Measurements from ENCODE around the gene LMO7.

DNA sequence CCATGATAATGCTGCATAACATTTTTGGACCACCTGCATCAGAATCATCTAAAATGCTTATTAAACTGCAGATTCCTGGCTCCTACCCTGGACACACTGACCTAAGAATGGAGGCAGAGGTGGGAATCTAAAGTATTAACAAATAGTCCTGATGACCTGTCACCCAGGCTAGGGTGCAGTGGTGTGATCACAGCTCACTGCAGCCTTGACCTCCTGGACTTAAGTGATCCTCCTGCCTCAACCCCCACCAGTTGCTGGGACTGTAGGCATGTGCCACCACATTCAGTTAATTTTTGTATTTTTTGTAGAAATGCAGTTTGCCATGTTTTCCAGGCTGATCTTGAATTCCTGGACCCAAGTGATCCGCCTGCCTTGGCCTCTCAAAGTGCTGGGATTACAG is 43.3 kb downstream of the LMO7 start:
- TF ChIP-seq EP300 (IDR thresholded peaks at IDR 0.05; ENCODE audit: borderline replicate concordance in 1 of 2, low read depth in 2 of 2, low read length in 2 of 2) (no peak), MAX (IDR thresholded peaks at IDR 0.05) (no peak), SIX5 (IDR thresholded peaks at IDR 0.05; ENCODE audit: low read depth, low read length) (no peak), CTCF (IDR thresholded peaks at IDR 0.05; ENCODE audit: control extremely low read depth in 1 of 3, insufficient read depth in 1 of 3, low read depth in 1 of 3, low read length in 3 of 3) (no peak), ATF2 (IDR thresholded peaks at IDR 0.05; ENCODE audit: low read length) (no peak), POLR2AphosphoS5 (IDR thresholded peaks at IDR 0.05; ENCODE audit: low read depth, low read length) (no peak), SRF (IDR thresholded peaks at IDR 0.05; ENCODE audit: low read depth, low read length) (no peak), TCF12 (IDR thresholded peaks at IDR 0.05; ENCODE audit: low read depth, low read length) (no peak), CBX5 (IDR thresholded peaks at IDR 0.05; ENCODE audit: low read depth, low read length) (no peak), POLR2A (IDR thresholded peaks at IDR 0.05; ENCODE audit: control extremely low read depth in 1 of 2, low read depth in 2 of 2, low read length in 2 of 2) (no peak), RXRA (IDR thresholded peaks at IDR 0.05; ENCODE audit: insufficient read depth, low read depth, low read length) (no peak)
